WI38 (cell line): Measurements from ENCODE around the gene LRRC58.

Experiments used
- H3K4me3 ChIP-seq: 2 replicates; pipeline ENCODE4 v1.5.1; 2011; ENCODE audit warnings: low read depth, mild to moderate bottlenecking, control low read depth, low read length
- CTCF ChIP-seq: IDR thresholded peaks from 2 replicates; pipeline ENCODE4 v1.5.1; 2012; ENCODE audit warnings: low read depth, mild to moderate bottlenecking, control low read depth, low read length

LRRC58 gene

GRCh38 chr3:120286465-120286864, 62.7 kb downstream of the LRRC58 start:
- TF ChIP-seq CTCF, result no peak

GRCh38 chr3:120285508-120285841, 63.7 kb downstream of the LRRC58 start:
- no peak for TF ChIP-seq CTCF
- H3K4me3 ChIP-seq, result peak overlapping the region; percentile 41

More at GRCh38 chr3:120286465-120286864, 62.7 kb downstream of the LRRC58 start:
- no peak overlapping the region for H3K4me3 ChIP-seq

- TF ChIP-seq CTCF, result no peak
- peak within 1 kb of the TSS; percentile 48 for H3K4me3 ChIP-seq
These were observed 64.2 kb downstream of the LRRC58 start, which contains the start of gene GPR156 for GRCh38 chr3:120284747-120285507. GPR156 (minus strand) TSS chr3:120285222; CDS start chr3:120244098, 41,124 bp downstream.

GRCh38 chr3:120281261-120281660, 67.9 kb downstream of the LRRC58 start:
- H3K4me3 ChIP-seq, result no peak overlapping the region
- TF ChIP-seq CTCF, result no peak

GRCh38 chr3:120280566-120280965, 68.6 kb downstream of the LRRC58 start:
- no peak for TF ChIP-seq CTCF
- no peak overlapping the region for H3K4me3 ChIP-seq

- TF ChIP-seq CTCF, result no peak
- no peak overlapping the region for H3K4me3 ChIP-seq
These were observed 69.1 kb downstream of the LRRC58 start for GRCh38 chr3:120280026-120280425.

- no peak for TF ChIP-seq CTCF
- H3K4me3 ChIP-seq, result no peak overlapping the region
These were observed 72.4 kb downstream of the LRRC58 start for GRCh38 chr3:120276767-120277166.
